Hematopoietic multipotent progenitor cell (in vitro differentiated cells): ENCODE results near the gene KCTD7. TPM values are rescaled to one million over a fixed set of nuclear protein-coding genes. Genes with fewer than 3 reads are reported as not detected.
"Not testable (repeated sequence)": the region's sequence is repeated elsewhere in the genome, so short reads cannot be mapped to it uniquely, and the experiment has no call there.

ENCODE experiments used
- DNase-seq, 3 donors: peaks; one replicate each; pipeline ENCODE4 v3.0.0-alpha.2; 2011 to 2015; ENCODE audit warnings: low read depth in 2 of 3, low spot score in 2 of 3
- total RNA-seq: library from RNA; depleted of rRNA; stranded (reverse); fragments of >200 nt; gene quantifications from one replicate; pipeline ENCODE4 v1.2.3, GENCODE V29; 2012

KCTD7 gene
- total RNA-seq, 1 donor = 3.5 TPM

DNA sequence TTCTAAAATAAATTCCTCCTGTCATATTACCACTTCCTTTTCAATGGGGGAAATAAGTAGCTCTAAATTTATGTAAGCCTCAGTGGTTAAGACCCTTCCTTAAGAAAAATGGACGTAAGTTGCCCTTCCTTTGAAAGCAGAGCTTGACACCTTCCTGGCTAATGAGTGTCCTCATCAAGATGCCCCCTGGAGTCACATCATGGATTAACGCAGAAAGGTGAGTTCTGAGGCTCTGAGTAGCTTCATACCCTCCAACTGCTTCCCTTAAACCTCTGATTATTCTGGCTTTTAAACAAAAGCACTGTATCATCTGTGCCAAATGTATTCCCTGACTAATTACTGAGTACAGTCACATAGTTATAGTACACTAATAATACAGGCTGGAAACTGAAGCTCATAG is 14.7 kb downstream of the KCTD7 start:
- peak in 1 of 3 donors; percentile 15 for DNase-seq

DNA sequence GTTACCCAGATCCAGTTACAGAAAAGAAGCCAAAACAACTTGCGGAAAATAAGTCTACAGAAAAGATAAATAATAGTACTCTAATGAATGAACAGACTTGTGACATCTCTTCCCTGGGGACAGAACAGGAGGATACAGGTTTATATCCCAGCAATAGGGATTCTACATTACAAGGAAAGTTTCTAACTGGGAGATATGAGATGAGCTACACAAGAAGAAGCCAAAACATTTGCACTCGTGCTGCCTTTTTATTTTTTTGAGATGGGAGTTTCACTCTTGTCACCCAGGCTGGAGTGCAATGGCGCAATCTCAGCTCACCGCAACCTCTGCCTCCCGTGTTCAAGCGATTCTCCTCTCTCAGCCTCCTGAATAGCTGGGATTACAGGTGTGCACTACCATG is 22.3 kb downstream of the KCTD7 start:
- DNase-seq = not testable (repeated sequence)

DNA sequence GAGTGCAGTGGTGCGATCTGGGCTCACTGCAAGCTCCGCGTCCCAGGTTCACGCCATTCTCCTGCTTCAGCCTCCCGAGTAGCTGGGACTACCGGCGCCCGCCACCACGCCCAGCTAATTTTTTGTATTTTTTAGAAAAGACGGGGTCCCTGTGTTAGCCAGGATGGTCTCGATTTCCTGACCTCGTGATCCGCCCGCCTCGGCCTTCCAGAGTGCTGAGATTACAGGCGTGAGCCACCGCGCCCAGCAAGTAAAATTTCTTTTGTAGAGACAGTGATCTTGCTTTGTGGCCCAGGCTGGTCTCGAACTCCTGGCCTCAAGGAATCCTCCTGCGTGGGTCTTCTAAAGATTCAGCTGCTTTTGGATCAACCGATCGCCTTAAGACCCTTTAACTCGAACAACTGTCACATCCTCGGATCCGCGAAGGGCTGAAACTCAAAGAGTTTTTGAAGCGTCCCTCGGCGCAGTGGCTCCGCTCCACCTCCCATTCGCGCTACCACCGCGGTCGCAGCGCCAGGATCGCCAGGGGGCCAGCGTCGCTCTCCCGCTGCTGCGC is 25.1 kb downstream of the KCTD7 start:
- DNase-seq = not testable (repeated sequence)

DNA sequence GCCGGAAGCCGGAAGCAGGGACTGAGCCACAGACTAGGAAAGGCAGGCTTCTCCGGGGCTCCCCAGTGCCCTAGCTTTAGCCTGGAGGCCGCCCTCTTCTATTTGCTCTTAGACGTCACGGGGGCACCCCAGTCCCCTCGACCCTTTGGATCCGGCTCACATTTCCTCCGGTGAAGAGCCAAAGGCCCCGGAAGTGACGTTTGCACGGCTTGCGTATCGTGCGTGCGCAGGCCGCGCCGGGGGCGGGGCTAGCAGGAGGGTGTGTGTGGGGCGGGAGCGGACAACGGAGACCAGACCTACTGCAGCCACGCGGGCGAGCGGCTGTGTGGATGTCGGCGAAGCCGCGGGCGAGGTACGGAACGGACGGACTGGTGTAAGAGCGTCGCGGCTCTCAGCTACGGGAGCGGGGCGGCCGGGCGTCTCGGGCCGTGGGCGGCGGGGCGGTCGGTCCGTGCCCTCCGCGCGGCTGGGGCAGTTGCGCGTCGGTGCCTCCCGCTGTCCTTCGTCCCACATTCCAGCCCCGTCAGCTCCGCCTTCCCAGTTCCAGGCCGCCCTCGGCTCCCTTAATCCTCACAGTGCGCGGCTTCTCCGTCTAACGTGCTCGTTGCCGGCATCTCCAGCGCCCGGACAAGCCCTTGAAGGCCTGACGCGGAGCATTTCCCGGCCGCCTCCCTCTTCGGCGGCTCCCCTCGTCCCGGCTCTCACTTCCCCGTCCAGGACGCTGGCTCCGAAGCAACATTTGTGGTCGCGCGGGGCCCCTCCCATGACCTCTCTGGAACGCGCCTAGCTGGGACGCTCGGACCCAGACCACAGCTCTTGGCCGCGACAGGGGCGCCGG is 25.8 kb downstream of the KCTD7 start:
- DNase-seq = peak; percentile 98 to 99 (median 99)

DNA sequence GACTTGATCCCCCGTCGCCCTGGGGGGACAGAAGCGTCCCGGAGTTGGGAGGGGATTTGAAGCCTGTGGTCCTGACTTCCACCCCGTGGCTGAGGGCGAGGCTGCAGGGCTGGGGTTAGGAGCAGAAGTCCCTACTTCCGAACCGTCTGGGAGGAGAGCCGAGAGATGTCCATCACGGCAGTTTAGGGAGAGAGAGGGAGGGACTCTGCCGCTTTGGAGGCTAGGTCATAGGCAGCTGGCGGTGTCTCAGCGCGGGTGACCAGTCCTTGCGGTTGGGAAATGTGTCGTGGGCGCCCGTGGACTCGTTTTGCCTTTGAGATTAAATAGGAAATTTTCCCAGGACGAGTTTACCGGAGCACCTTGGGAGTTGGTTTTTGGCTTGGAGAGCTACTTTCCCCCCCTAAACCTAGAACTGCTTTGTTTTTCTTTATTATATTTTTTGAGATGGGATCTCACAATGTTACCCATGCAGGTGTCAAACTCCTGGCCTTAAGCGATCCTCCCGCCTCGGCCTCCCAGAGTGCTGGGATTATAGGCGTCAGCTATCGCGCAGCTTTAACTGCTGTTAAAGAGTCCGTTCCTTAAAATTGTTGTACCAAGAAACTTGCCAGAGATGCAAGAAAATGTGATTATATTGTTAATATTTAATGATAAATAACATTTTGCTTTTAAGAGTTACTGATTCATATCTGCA is 26.6 kb downstream of the KCTD7 start:
- DNase-seq = peak in 2 of 3 donors; percentile 17 to 28

DNA sequence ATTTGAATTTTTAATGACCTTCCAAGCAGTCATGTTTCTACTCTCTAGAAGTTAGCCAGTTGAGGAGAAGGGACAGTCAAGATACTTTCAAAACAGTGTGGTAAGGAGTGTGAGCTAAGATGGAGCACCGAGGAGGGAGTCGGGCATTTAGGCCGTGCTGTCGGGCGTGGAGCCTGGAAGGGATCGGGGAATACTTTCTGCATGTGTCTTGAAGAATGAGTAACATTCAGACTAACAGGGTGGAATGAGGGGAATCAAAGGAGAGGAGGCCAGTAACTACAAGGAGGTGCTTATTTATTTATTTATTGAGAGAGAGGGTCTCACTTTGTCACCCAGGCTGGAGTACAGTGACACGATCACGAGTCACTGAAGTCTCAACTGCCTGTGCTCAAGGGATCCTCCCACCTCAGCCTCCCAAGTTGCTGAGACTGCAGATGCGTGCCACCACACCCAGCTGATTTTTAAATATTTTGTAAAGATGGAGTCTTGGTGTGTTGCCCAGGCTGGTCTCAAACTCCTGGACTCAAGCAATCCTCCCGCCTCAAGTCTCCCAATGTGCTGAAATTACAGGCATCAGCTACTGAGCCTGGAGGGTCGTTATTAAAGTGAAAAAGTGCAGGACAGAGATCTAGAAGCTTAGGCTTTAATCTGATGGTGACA is 27.3 kb downstream of the KCTD7 start:
- DNase-seq = not testable (repeated sequence)

DNA sequence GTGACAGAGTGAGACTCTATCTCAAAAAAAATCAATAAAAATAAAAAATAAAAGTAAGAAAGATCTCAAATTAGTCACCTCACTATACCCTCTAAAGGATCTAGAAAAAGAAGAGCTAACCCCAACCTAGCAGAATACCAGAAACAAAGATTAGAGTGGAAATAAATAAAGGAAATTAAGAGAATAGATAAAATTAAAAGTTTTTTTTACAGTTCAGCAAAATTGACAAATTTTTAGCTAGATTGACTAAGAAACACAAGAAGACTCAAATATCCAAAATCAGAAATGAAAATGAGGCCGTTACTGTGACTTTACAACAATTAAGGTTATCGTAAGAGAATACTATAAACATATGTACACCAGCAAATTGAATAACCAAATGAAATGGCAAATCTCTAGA is 29.1 kb downstream of the KCTD7 start:
- no peak for DNase-seq

DNA sequence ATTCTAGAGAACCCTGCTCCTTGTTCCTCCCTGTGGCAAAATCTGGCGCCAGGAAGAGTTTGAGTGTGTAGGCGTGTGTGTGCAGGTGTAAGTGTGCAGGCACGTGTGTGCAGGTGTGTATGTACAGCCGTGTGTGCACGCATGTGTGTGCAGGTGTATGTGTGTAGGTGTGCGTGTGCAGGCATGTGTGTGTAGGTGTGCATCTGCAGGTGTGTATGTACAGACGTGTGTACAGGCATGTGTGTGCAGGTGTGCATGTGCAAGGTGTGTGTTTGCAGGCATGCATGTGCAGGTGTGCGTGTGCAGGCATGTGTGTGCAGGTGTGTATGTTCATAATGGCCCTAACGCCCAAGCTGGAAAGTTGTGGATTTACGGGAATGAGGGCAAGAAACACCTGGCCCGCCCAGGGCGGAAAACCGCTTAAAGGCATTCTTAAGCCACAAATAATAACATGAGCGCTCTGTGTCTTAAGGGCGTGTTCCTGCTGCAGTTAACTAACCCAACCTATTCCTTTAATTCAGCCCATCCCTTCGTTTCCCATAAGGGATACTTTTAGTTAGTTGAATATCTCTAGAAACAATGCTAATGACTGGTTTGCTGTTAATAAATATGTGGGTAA is 34.1 kb downstream of the KCTD7 start:
- no peak for DNase-seq

DNA sequence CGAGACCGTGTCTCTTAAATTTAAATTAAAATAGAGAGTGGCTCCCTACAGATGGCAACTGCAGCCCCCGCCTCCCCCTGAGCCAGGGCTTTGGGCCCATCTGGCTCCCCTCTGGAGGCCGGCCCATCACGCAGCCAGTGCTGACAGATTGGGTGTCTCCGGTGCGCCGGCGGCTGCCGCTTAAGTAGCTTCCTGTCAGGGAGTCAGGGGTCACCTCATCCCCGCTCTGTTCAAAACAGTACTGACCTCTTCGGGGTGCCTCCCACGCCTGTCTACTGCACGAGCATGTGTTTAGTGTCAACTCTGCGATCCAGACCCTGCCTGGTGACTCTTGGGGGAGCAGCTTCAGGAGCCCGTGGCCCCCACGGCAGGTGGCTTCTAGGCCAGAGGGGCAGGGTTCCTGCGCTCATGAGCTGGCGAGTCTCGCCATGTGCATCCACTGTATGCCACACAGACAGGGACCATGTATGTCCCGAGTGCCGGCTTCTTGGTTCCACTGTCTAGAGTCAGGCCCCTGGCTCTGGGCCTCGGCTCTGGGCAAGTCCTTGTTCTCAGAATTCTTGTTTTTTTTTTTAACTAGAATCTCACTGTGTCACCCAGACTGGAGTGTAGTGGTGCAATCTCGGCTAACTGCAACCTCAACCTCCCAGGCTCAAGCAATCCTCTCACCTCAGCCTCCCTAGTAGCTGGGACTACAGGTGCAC is 36.1 kb downstream of the KCTD7 start:
- DNase-seq = no peak

DNA sequence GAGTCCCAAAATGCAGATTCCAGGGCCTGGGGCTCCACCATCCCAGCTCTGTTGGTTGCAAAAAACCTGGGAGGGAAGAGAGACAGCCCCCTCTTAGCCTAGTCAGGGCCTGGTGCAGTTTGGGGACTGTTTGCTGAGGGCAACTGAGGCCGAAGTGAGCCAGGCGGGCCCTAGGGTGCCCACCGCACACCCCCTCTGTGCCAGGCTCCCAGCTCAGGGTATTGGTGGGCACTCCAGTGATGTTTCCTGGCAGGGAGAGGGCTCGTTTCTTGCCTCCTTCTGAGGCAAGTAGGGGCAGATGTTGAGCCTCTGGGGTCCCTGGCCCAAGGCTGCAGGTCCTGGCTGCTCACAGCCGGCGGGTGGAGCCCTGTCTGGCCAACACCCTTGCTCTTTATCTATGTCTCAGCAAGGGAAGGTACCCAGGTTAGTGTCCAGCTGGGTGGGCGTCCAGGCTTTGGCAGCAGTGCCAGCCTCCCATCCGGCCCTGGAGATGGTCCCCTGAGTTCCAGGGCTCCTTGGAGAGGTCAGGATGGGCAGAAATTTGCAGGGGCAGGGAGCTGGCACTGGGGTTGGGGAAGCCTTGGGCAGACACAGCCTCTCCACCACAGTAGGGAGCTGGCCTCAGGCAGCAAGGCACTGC is 37.8 kb downstream of the KCTD7 start:
- no peak for DNase-seq

DNA sequence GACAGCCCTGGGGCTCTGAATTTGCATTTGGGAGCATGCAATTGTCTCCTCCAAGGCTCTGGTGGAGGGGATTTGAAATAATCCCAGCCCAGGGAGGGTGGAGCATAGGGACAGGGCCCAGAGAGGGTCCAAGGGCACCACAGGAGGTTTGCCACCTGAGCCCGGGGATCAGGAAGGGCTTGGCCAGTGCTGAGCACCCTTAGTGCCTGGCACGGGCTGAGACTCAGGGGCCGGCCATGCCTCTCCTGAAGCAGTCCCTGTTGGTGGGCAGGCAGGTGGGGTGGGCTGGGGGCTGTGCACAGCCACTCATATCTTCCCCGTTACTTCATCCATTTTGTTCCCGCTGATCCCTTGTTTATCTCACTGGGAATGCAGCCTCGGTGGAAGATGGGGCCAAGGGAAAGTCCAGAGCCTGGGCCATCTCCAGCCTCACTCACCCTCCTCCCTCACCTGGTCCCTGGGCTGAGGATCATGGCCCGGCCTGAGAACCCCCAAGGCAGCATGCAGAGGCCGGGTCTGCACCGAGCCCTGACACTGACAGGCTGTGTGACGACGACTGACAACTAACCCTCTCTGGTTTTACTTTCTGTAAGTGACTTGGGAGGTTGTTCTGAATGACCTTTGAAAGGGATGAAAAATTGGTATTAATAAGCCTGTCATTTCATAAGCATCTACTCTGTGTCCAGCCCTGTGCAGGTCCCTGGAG is 38.5 kb downstream of the KCTD7 start:
- no peak for DNase-seq

DNA sequence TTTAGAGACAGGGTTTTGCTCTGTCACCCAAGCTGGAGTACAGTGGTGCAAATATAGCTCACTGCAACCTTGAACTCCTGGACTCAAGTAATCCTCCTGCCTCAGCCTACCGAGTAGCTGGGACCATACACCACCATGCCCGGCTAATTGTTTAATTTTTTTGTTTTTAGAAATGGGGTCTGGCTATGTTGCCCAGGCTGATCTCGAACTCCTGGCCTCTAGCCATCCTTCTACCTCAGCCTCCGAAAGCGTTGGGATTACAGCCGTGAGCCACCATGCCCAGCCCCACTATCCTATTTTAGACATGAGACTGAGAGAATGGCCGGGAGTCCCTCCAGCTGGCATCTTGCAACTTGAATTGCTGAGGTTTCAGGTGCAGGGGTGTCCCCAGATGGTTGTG is 39.4 kb downstream of the KCTD7 start:
- DNase-seq = no peak

DNA sequence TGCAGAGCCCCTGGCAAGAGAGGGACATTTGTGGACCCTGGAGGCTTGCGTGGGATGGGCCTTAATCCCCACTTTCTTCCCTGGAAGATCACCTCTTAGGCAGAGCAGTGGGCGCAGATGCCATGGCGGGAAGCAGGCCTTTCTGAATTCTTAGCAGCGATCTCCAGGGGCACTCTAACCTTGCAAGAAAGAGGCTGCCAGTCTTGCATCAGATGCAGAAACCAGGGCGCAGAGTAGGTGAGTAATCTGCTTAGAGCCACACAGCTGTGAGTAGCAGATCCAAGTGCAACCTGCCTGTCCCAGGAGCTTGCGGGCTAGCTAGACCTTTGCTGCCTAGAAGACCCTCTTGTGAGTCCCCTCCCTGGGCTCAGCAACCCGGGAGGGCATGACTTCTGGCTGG is 40.0 kb downstream of the KCTD7 start:
- no peak for DNase-seq

DNA sequence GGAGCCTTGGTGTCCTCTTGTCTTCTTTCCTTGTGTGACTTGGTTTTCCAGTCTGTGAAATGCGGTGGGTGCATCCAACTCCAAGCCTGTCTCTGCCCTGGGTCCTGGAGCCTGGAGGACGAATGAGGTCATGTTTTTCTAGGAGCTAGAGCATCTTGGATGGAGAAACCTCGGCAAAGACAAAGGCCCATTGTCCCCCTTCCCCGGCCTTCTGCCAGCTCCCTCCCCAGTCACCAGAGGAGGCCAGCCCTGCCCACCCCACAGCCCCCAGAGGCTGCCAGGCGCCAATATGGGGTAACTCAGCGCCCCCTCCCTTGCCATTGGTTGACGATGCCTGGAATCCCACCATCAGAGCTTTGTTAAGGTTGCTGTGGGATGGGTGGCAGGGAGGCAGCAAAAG is 40.4 kb downstream of the KCTD7 start:
- DNase-seq = no peak

DNA sequence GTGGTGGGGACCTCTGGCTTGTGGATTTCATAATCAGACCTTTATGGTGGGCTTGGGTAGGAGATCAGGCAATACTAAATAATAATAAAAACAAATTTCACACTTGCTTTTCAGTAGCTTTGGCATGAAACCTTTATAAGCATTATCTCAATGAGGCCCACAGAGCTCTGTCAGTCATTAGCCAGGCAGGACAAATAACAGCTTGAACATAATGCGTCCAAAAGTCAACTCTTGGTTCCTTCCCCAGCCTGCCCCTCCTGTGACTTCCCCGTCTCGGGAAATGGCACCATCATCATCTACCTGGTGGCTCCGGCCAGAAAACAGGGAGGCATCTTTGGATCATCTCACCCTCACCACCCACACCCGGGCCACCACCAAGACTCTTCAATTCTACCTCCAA is 40.8 kb downstream of the KCTD7 start:
- no peak for DNase-seq

DNA sequence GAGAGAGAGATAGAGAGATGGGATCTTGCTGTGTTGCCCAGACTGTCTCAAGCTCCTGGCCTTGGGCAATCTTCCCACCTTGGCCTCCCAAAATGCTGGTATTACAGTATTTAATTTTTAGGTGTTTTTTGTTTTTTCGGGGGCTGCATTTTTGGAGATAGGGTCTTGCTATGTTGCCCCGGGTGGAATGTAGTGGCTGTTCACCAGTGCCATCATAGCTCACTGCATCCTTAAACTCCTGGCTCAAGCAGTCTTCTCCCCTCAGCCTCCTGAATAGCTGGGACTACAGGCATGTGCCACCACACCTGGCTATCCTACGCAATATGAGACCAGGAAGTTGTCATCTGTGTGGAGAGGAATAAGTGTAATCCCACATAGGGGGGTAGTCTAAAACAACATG is 42.4 kb downstream of the KCTD7 start:
- no peak for DNase-seq

DNA sequence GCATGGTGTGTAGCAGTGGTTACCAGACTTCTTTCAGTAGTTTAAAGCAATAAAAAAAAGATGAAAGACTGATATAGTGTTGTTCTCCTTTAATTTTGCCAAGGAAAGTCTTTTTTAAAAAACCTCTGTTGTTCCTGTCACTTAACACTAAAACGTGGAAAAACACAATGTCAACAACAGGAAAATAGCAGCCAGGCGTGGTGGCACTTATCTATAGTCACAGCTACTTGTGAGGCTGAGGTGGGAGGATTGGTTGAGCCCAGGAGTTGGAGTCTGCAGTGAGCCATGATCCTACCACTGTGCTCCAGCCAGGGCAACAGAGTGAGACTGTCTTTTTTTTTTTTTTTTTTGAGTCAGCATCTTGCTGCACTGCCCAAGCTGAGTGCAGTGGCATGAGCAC is 42.8 kb downstream of the KCTD7 start:
- not testable (repeated sequence) for DNase-seq

DNA sequence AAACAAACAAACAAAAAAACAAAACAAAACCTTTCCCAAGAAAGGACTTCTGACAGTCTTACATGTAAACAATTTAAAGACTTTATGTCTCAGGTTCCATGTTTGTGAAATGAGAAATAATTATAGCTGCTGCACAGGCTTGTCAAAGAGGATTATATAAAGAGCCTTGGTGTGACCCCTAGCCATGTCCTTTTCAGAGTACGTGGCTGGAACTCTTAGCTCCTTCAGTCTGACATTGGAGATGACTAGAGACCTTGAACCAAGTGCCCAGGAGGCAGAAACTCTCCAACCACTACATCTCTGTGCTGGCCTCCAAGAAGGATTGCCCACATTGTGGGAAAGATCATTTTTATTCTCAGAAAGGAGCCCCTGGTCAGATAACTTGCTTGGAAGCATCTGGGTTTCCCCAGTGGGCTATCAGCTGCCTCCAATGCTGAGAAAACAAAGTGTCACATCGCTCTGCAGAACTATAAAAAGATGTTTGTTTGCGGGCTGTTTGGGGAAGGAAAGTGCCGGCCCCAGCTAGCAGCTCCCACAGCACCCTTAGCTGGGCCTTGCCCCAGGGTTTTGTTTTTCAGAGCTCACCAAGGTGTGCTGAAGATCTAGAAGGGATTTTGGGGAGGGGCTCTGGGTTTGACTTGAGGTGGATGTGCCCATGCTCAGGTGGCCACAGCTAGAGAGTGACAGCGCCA is 43.9 kb downstream of the KCTD7 start:
- not testable (repeated sequence) for DNase-seq
